A549 treated with AZD9567 at 1 μM for 4 hours (cell line): ENCODE data around the gene SLC25A53. TPM values are rescaled to one million over a fixed set of nuclear protein-coding genes. Genes with fewer than 3 reads are reported as not detected.

Experiments used
- total RNA-seq: library from RNA; stranded (reverse); fragments of 200-300 nt; extraction: Qiagen RNA extraction; gene quantifications from 5 replicates; pipeline ENCODE4 v1.2.3, GENCODE V29; 2022; ENCODE audit not compliant: insufficient read depth

SLC25A53 gene
- total RNA-seq: 3.5 to 4.8 TPM (median 4.3 TPM) in 4 of 5 replicates, not detected in the other

GRCh38 chrX:104156630-104157529 lies at the start of gene SLC25A53:
Gene SLC25A53, minus strand, starts transcription at chrX:104157009. Its CDS starts 51,752 bp downstream, at chrX:104105257.

GRCh38 chrX:104165894-104166734 lies 9.3 kb upstream of the SLC25A53 start, which contains the start of gene FAM199X:
Gene FAM199X, plus strand, starts transcription at chrX:104166453. Its CDS starts 333 bp downstream, at chrX:104166786.

GRCh38 chrX:104112326-104112951 lies 44.4 kb downstream of the SLC25A53 start, which contains the start of gene ZCCHC18:
Gene ZCCHC18, plus strand, starts transcription at chrX:104112523. Its CDS starts 1,589 bp downstream, at chrX:104114112.

GRCh38 chrX:104075778-104076445 lies 80.9 kb downstream of the SLC25A53 start, which contains the start of gene TMSB15C:
Gene TMSB15C, minus strand, starts transcription at chrX:104076236.

Other genes starting within 250 kb of the SLC25A53 start
- gene TMSB15B, start 194.4 kb downstream of the SLC25A53 start, total RNA-seq: 6.0 to 8.3 TPM (median 6.7 TPM) in 5 replicates
- not detected in 5 replicates for gene H2BW1, start 143.3 kb downstream of the SLC25A53 start, total RNA-seq
- gene H2BW2, start 117.1 kb downstream of the SLC25A53 start, total RNA-seq: not detected in 5 replicates
- 0.13 to 0.25 TPM (median 0.14 TPM) in 4 of 5 replicates, not detected in the other for gene TMSB15C, start 80.8 kb downstream of the SLC25A53 start, total RNA-seq
- 0.05 to 0.20 TPM (median 0.13 TPM) in 4 of 5 replicates, not detected in the other for gene ZCCHC18, start 44.5 kb downstream of the SLC25A53 start, total RNA-seq
- gene FAM199X, start 9.4 kb upstream of the SLC25A53 start, total RNA-seq: 13.3 to 21.3 TPM (median 19.3 TPM) in 5 replicates
- gene ESX1, start 97.9 kb upstream of the SLC25A53 start, total RNA-seq: not detected in 5 replicates